ENCODE measurements around the gene CANX.

DNA sequence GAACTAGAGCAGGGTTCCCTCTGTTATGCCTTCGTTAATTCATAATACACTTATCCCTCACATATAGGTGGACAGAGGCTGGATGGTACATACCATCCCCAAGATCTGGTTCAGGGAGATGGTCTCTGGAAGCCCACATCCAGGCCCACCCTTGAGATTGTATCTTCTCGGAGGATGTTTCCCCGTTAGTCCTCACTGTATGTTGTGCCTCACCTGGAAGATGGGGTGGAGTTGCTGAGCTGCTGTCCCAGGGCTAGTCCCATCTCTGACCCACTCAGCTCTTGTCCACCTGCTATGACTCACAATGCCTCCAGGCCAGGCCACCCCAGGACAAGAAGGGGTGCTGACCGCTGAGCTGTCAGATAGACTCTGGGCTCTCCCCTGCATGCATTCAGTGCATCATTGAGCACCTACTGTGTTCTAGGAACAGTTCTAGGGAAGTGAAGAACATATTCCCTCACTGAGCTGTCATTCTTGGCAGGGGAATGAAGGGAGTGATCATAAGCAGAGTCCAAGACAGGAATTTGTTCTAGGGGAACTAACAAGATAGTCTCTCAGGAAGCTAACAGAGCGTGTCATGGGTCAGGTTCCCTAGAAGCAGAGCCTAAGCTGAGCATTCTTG, 17.9 kb upstream of the CANX start, which contains the start of gene CBY3:
- no peak for TF ChIP-seq POLR2AphosphoS5 (IDR thresholded peaks at IDR 0.05; ENCODE audit: low read depth, low read length)
- TF ChIP-seq TAF1 (IDR thresholded peaks at IDR 0.05; ENCODE audit: low read depth, low read length): no peak
- no peak for TF ChIP-seq POLR2A (IDR thresholded peaks at IDR 0.05; ENCODE audit: low read depth, low read length)
- no peak for TF ChIP-seq POU2F2 (IDR thresholded peaks at IDR 0.05; ENCODE audit: low read depth, low read length)
- no peak for TF ChIP-seq SPI1 (IDR thresholded peaks at IDR 0.05; ENCODE audit: low read depth, low read length)

Measured in GM12891 (cell line).